Activated CD8-positive, alpha-beta T cell treated with anti-CD3 and anti-CD28 coated beads for 36 hours (primary cell): Measurements from ENCODE around the gene MAD2L2. TPM values are rescaled to one million over a fixed set of nuclear protein-coding genes. Genes with fewer than 3 reads are reported as not detected.

ENCODE experiments used
- ATAC-seq: fragments of 200-7000 bp; cut with Tn5 transposase; one replicate; pipeline ENCODE4 v1.10.0; 2021; ENCODE audit warnings: mild to moderate bottlenecking, moderate library complexity
- CTCF ChIA-PET: fragments of 350-600 bp; sonication (Branson Sonifier 250); formaldehyde crosslinking; loops from one replicate; lab custom pipeline; 2021; ENCODE audit warnings: antibody characterized with exemption; lab: Charles Lee
- POLR2A ChIA-PET: fragments of 350-600 bp; sonication (Branson Sonifier 250); formaldehyde crosslinking; loops from one replicate; lab custom pipeline; 2021; ENCODE audit warnings: antibody characterized with exemption; lab: Charles Lee
- DNase-seq: peaks from one replicate; pipeline ENCODE4 v3.0.0-alpha.2; 2020
- H3K27ac Mint-ChIP-seq: one replicate; pipeline ENCODE4 v1.8.0; 2021; ENCODE audit warnings: mild to moderate bottlenecking, mixed read lengths
- H3K27me3 Mint-ChIP-seq: one replicate; pipeline ENCODE4 v1.8.0; 2021; ENCODE audit warnings: mixed read lengths
- H3K36me3 Mint-ChIP-seq: one replicate; pipeline ENCODE4 v1.8.0; 2021; ENCODE audit warnings: low read depth, mixed read lengths
- H3K4me1 Mint-ChIP-seq: one replicate; pipeline ENCODE4 v1.8.0; 2021; ENCODE audit warnings: low read depth, mixed read lengths
- H3K4me3 Mint-ChIP-seq: one replicate; pipeline ENCODE4 v1.8.0; 2021; ENCODE audit warnings: mild to moderate bottlenecking, moderate library complexity, mixed read lengths
- H3K9me3 Mint-ChIP-seq: one replicate; pipeline ENCODE4 v1.8.0; 2021; ENCODE audit warnings: mixed read lengths
- intact Hi-C: fragments of 100-400 bp; cut with micrococcal nuclease; formaldehyde crosslinking; loops from one replicate; pipeline ENCODE4 v1.10.0; 2022
- total RNA-seq, 2 experiments: library from RNA; stranded (reverse); gene quantifications; one replicate each; pipeline ENCODE4 v1.2.3, GENCODE V29; 2021
- TF ChIP-seq, protein P1 (sequence below): fragments of 200-600 bp; IDR thresholded peaks from one replicate; pipeline ENCODE4 v1.8.0; 2022; ENCODE audit warnings: antibody characterized with exemption, mild to moderate bottlenecking

The MAD2L2 gene
- total RNA-seq, 2 experiments from 2014 or later, result 86.5 to 90.4 TPM

DNA sequence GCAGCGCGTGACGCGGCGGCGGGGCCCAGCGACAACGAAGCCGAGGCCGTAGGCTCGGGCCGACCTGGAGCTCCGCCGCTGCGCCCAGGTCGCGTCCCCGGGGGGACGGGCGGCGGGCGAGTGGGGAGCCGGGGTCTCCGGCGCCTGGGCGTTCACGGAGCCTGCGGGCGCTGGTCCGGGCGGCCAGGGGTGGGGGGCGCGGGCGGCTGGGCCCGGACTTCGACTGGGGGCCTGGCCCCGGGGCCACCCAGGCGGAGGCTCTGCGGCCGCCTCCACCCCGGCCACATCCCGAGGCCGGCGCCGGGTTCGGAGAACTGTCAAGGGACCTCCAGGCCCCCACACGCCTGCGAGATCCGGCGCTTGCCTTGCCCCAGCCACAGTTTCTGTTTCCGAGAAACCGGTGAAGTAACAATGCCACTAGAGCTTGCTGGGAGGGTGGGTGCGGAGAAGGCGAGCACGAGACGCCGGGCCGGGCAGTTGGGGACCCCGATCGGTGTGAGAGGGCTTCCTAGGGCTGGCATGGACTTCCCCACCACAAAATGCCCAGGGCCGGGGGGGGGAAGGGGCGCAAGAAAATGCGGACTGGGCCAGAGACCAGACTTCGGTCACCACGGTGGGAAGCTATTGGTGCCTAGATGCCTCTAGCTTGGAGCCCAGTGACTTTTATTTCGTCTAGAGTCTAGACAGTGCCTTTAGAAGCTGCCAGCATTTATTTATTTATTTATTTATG lies 16.4 kb downstream of the MAD2L2 start:
- Mint-ChIP-seq H3K36me3 (peaks cover 6% of the 10 kb centered on the region), H3K27ac (peak overlapping the region; percentile 88), H3K9me3 (no peaks in the 10 kb centered on the region), H3K27me3 (no peaks in the 10 kb centered on the region), H3K4me3 (peak overlapping the region; percentile 75), H3K4me1 (peaks cover 3% of the 10 kb centered on the region)
- DNase-seq (peak; percentile 83), ATAC-seq (peak; percentile 76)
- CTCF ChIA-PET, result interaction anchor here (0.7 to 4.5 kb wide), 27 partner anchors 9 to 627 kb away, joined by 3 to 66 read pairs (median 5); partner anchors contain the start of genes AGTRAP, FBXO2, FBXO44 and MAD2L2
- POLR2A ChIA-PET, result interaction anchor here (0.8 to 6.2 kb wide), 17 partner anchors 9 to 308 kb away, joined by 3 to 42 read pairs (median 4); partner anchors contain the start of genes AGTRAP, FBXO2, FBXO44 and MAD2L2
- intact Hi-C loops, result no loop called here
- TF ChIP-seq, protein P1, sequence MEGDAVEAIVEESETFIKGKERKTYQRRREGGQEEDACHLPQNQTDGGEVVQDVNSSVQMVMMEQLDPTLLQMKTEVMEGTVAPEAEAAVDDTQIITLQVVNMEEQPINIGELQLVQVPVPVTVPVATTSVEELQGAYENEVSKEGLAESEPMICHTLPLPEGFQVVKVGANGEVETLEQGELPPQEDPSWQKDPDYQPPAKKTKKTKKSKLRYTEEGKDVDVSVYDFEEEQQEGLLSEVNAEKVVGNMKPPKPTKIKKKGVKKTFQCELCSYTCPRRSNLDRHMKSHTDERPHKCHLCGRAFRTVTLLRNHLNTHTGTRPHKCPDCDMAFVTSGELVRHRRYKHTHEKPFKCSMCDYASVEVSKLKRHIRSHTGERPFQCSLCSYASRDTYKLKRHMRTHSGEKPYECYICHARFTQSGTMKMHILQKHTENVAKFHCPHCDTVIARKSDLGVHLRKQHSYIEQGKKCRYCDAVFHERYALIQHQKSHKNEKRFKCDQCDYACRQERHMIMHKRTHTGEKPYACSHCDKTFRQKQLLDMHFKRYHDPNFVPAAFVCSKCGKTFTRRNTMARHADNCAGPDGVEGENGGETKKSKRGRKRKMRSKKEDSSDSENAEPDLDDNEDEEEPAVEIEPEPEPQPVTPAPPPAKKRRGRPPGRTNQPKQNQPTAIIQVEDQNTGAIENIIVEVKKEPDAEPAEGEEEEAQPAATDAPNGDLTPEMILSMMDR, result peak; percentile 8

DNA sequence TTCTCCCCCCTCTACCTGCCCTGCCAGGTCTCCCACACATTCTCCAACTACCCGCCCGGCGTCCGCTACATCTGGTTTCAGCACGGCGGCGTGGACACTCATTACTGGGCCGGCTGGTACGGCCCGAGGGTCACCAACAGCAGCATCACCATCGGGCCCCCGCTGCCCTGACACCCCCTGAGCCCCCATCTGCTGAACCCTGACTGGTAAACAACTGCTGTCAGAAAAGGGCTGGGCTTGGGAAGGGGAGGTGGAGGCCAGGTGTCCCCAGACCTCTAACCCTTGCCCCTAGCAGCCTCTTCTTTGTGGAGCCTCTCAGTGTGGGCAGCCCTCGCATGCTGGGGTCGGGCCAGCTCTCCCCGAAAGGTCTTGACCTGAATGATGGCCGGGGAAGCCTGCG lies 19.8 kb downstream of the MAD2L2 start:
- no peak for DNase-seq
- ChIA-PET CTCF (no interaction called here), POLR2A (interaction anchor here (6.2 kb wide), 1 partner anchor 10 kb away, joined by 42 read pairs; the partner anchor contains the start of genes FBXO2 and FBXO44)
- intact Hi-C loops, result no loop called here
- H3K4me3 Mint-ChIP-seq, result no peak overlapping the region
- TF ChIP-seq, protein P1, result no peak
- no peak for ATAC-seq
- no peaks in the 10 kb centered on the region for H3K9me3 Mint-ChIP-seq
- no peaks in the 10 kb centered on the region for H3K27me3 Mint-ChIP-seq
- H3K27ac Mint-ChIP-seq, result no peak overlapping the region
- H3K36me3 Mint-ChIP-seq, result peaks cover 7% of the 10 kb centered on the region
- peaks cover 3% of the 10 kb centered on the region for H3K4me1 Mint-ChIP-seq

DNA sequence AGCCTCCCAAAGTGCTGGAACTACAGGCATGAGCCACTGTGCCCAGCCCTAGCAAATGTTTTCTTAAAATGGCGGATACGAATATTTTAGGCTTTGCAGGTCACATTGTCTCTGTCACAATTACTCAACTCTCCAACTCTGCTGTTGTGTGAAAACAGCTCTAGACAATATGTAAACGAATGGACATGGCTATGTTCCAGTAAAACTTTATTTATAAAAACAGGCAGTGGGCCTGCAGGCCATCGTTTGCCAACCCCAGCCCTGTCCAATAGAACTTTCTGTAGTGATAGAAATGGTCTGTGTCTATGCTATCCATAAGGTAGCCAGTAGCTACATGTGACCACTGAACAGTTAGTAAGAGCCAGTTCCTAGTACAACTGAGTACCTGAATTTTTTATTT lies 21.2 kb downstream of the MAD2L2 start:
- DNase-seq (no peak), ATAC-seq (no peak)
- ChIA-PET POLR2A (interaction anchor here (6.2 kb wide), 1 partner anchor 8 kb away, joined by 42 read pairs; the partner anchor contains the start of genes FBXO2 and FBXO44), CTCF (interaction anchor here (1.2 to 2.5 kb wide), 2 partner anchors 10 to 52 kb away, joined by 4 to 8 read pairs; no protein-coding TSS in a partner anchor)
- TF ChIP-seq, protein P1, result no peak
- H3K4me1 Mint-ChIP-seq, result peaks cover 10% of the 10 kb centered on the region
- H3K9me3 Mint-ChIP-seq, result no peaks in the 10 kb centered on the region
- H3K4me3 Mint-ChIP-seq, result no peak overlapping the region
- peaks cover 11% of the 10 kb centered on the region for H3K36me3 Mint-ChIP-seq
- intact Hi-C loops, result no loop called here
- H3K27me3 Mint-ChIP-seq, result no peaks in the 10 kb centered on the region
- H3K27ac Mint-ChIP-seq, result no peak overlapping the region

DNA sequence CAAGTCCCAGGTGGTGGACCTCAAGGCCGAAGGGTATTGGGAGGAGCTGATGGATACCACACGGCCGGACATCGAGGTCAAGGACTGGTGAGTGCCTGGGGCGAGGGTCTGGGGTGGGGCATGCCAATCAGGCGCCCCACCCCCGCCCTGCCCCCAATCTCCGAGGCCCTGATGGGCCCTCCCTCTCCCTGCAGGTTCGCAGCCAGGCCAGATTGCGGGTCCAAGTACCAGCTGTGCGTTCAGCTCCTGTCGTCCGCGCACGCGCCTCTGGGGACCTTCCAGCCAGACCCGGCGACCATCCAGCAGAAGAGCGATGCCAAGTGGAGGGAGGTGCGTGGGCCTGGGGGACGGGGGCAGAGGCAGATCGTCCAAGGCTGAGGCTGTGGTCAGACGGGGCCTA lies 22.4 kb downstream of the MAD2L2 start:
- TF ChIP-seq, protein P1, result no peak
- ChIA-PET CTCF (interaction anchor here (2.5 to 12.3 kb wide), 2 partner anchors 8 to 64 kb away, joined by 8 to 136 read pairs; no protein-coding TSS in a partner anchor), POLR2A (no interaction called here)
- Mint-ChIP-seq H3K4me3 (no peak overlapping the region), H3K36me3 (peaks cover 11% of the 10 kb centered on the region), H3K9me3 (no peaks in the 10 kb centered on the region), H3K27ac (no peak overlapping the region), H3K4me1 (peaks cover 10% of the 10 kb centered on the region), H3K27me3 (no peaks in the 10 kb centered on the region)
- intact Hi-C loops, result no loop called here
- DNase-seq, result no peak
- no peak for ATAC-seq

DNA sequence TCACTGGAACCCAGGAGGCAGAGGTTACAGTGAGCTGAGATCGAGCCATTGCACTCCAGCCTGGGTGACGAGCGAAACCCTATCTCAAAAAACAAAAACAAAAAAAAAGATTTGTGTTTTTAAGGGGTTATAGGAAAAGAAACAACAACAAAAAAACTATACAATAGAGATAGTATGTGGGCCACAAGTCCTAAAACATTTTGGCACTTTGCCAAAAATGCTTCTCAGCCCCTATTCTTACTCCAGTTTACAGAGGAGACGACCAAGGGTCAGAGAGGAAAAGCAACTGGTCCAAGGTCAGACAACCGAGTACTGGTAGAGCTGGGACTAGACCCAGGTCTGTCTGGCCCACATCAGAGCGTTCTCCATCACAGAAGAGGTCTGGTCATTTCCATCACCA lies 23.3 kb downstream of the MAD2L2 start:
- H3K9me3 Mint-ChIP-seq, result no peaks in the 10 kb centered on the region
- H3K4me1 Mint-ChIP-seq, result peaks cover 10% of the 10 kb centered on the region
- ChIA-PET POLR2A (no interaction called here), CTCF (interaction anchor here (0.6 to 12.3 kb wide), 3 partner anchors 12 to 65 kb away, joined by 3 to 136 read pairs (median 4); no protein-coding TSS in a partner anchor)
- TF ChIP-seq, protein P1, result no peak
- no peak overlapping the region for H3K4me3 Mint-ChIP-seq
- DNase-seq (no peak), ATAC-seq (no peak)
- peaks cover 11% of the 10 kb centered on the region for H3K36me3 Mint-ChIP-seq
- H3K27me3 Mint-ChIP-seq, result no peaks in the 10 kb centered on the region
- intact Hi-C loops, result no loop called here
- no peak overlapping the region for H3K27ac Mint-ChIP-seq
